GM23338 (cell line): ENCODE results near the gene SLC28A1. TPM values are rescaled to one million over a fixed set of nuclear protein-coding genes. Genes with fewer than 3 reads are reported as not detected.

ENCODE experiments used
- ATAC-seq: fragments of 200-7000 bp; cut with Tn5 transposase; 3 replicates; pipeline ENCODE4 v1.9.1; 2020
- DNase-seq: peaks from one replicate; pipeline ENCODE4 v3.0.0-alpha.2; 2015; ENCODE audit warnings: low spot score
- H2AFZ ChIP-seq: fragments of 200-600 bp; sonication (generic); 2 replicates; pipeline ENCODE4 v1.8.0; 2016; ENCODE audit warnings: antibody characterized with exemption, mild to moderate bottlenecking, moderate library complexity
- H3F3A ChIP-seq: fragments of 200-600 bp; sonication (generic); replicated peaks from 2 replicates; pipeline ENCODE4 v1.8.0; 2017; ENCODE audit warnings: antibody characterized with exemption, mixed run types, low read depth
- H3K27ac ChIP-seq: fragments of 200-600 bp; sonication (generic); 2 replicates; pipeline ENCODE4 v1.6.1; 2016; ENCODE audit warnings: low read depth
- H3K27me3 ChIP-seq: fragments of 200-600 bp; sonication (generic); 2 replicates; pipeline ENCODE4 v1.8.0; 2016; ENCODE audit warnings: mild to moderate bottlenecking, mixed run types, moderate library complexity; ENCODE audit not compliant: insufficient read depth
- H3K36me3 ChIP-seq: fragments of 200-600 bp; sonication (generic); 2 replicates; pipeline ENCODE4 v1.8.0; 2016; ENCODE audit warnings: mild to moderate bottlenecking; ENCODE audit not compliant: insufficient read depth
- H3K4me1 ChIP-seq: fragments of 200-600 bp; sonication (generic); 2 replicates; pipeline ENCODE4 v1.8.0; 2016; ENCODE audit warnings: mild to moderate bottlenecking, moderate library complexity; ENCODE audit not compliant: insufficient read depth
- H3K4me2 ChIP-seq: fragments of 200-600 bp; sonication (generic); 2 replicates; pipeline ENCODE4 v1.7.1; 2017; ENCODE audit warnings: mixed run types
- H3K4me3 ChIP-seq: fragments of 200-600 bp; sonication (generic); 2 replicates; pipeline ENCODE4 v1.6.1; 2016; ENCODE audit warnings: mixed run types
- H3K79me2 ChIP-seq: fragments of 200-600 bp; sonication (generic); replicated peaks from 2 replicates; pipeline ENCODE4 v1.8.0; 2017; ENCODE audit warnings: mild to moderate bottlenecking; ENCODE audit not compliant: insufficient read depth
- H3K9me2 ChIP-seq: fragments of 200-600 bp; sonication (generic); 2 replicates; pipeline ENCODE4 v1.8.0; 2017; ENCODE audit not compliant: insufficient read depth
- H4K20me1 ChIP-seq: fragments of 200-600 bp; sonication (generic); replicated peaks from 2 replicates; pipeline ENCODE4 v1.8.0; 2017; ENCODE audit warnings: mild to moderate bottlenecking; ENCODE audit not compliant: insufficient read depth
- H3K27ac Mint-ChIP-seq: 2 replicates; pipeline ENCODE4 v1.8.0; 2020; ENCODE audit warnings: inconsistent platforms, mild to moderate bottlenecking, moderate library complexity, mixed read lengths
- H3K27me3 Mint-ChIP-seq: 3 replicates; pipeline ENCODE4 v1.8.0; 2022; ENCODE audit warnings: low read depth, mild to moderate bottlenecking, moderate library complexity, mixed read lengths, inconsistent platforms; ENCODE audit not compliant: insufficient read depth, poor library complexity
- H3K36me3 Mint-ChIP-seq: 3 replicates; pipeline ENCODE4 v1.8.0; 2021; ENCODE audit warnings: low read depth, mild to moderate bottlenecking, inconsistent platforms, moderate library complexity, mixed read lengths
- H3K4me1 Mint-ChIP-seq: 3 replicates; pipeline ENCODE4 v1.8.0; 2020; ENCODE audit warnings: mild to moderate bottlenecking, inconsistent platforms, mixed read lengths
- H3K4me3 Mint-ChIP-seq: 3 replicates; pipeline ENCODE4 v1.8.0; 2021; ENCODE audit warnings: moderate library complexity, mild to moderate bottlenecking, inconsistent platforms, mixed read lengths
- H3K9me3 Mint-ChIP-seq: 3 replicates; pipeline ENCODE4 v1.8.0; 2020; ENCODE audit warnings: moderate library complexity, mild to moderate bottlenecking, inconsistent platforms, mixed read lengths
- CREB1 ChIP-seq: fragments of 250-450 bp; sonication (Bioruptor Pico); IDR thresholded peaks from 2 replicates; pipeline ENCODE4 v1.5.0; 2020; ENCODE audit warnings: low read depth, mild to moderate bottlenecking, moderate library complexity
- CTCF ChIP-seq, 2 experiments: fragments of 200-600 bp in 1 of 2; sonication (generic) in 1 of 2; conservative IDR thresholded peaks; 2 replicates each; pipeline versions ENCODE4 v1.5.1 to v1.6.1; 2016 to 2017; ENCODE audit warnings: antibody characterized with exemption in 2 of 2, low read depth in 2 of 2, mild to moderate bottlenecking in 2 of 2, moderate library complexity in 1 of 2
- ETS1 ChIP-seq: IDR thresholded peaks from 2 replicates; pipeline ENCODE4 v1.6.1; 2016; ENCODE audit warnings: antibody characterized with exemption
- EZH2 ChIP-seq: fragments of 200-600 bp; sonication (generic); IDR thresholded peaks from one replicate; pipeline ENCODE4 v1.8.0; 2017; ENCODE audit warnings: antibody characterized with exemption, mild to moderate bottlenecking, low read depth; ENCODE audit not compliant: unreplicated experiment
- EZH2phosphoT487 ChIP-seq: fragments of 200-600 bp; sonication (generic); IDR thresholded peaks from one replicate; pipeline ENCODE4 v1.8.1; 2018; ENCODE audit warnings: antibody characterized with exemption; ENCODE audit not compliant: unreplicated experiment
- JUNB ChIP-seq: IDR thresholded peaks from one replicate; pipeline ENCODE4 v1.6.1; 2016; ENCODE audit warnings: antibody characterized with exemption; ENCODE audit not compliant: unreplicated experiment
- NANOG ChIP-seq: IDR thresholded peaks from 2 replicates; pipeline ENCODE4 v1.6.1; 2016; ENCODE audit warnings: antibody characterized with exemption, borderline replicate concordance
- POLR2AphosphoS5 ChIP-seq: IDR thresholded peaks from 2 replicates; pipeline ENCODE4 v1.6.1; 2016; ENCODE audit warnings: antibody characterized with exemption, low read depth
- REST ChIP-seq: IDR thresholded peaks from one replicate; pipeline ENCODE4 v1.6.1; 2018; ENCODE audit warnings: antibody characterized with exemption; ENCODE audit not compliant: unreplicated experiment
- STAT1 ChIP-seq: IDR thresholded peaks from one replicate; pipeline ENCODE4 v1.6.1; 2016; ENCODE audit warnings: antibody characterized with exemption; ENCODE audit not compliant: unreplicated experiment
- ZNF114 ChIP-seq: fragments of 250-450 bp; sonication (Bioruptor Pico); IDR thresholded peaks from 2 replicates; pipeline ENCODE4 v1.5.0; 2020; ENCODE audit warnings: mild to moderate bottlenecking, moderate library complexity
- ZNF331 ChIP-seq: fragments of 250-450 bp; sonication (Bioruptor Pico); IDR thresholded peaks from 2 replicates; pipeline ENCODE4 v1.5.0; 2020; ENCODE audit warnings: low read depth, mild to moderate bottlenecking, moderate library complexity
- ZNF462 ChIP-seq: fragments of 250-450 bp; sonication (Bioruptor Pico); IDR thresholded peaks from 2 replicates; pipeline ENCODE4 v1.5.0; 2020; ENCODE audit warnings: mild to moderate bottlenecking, moderate library complexity
- polyA plus RNA-seq: library from polyadenylated mRNA; unstranded; fragments of >200 nt; fragmentation: Nextera tagmentation; extraction: Ambion mirVana; gene quantifications from 2 replicates; pipeline ENCODE4 v1.2.1, GENCODE V29; 2016
- total RNA-seq: library from RNA; depleted of rRNA; stranded (reverse); fragments of >200 nt; shearing (Covaris generic); gene quantifications from 2 replicates; pipeline ENCODE4 v1.2.3, GENCODE V29; 2014

The SLC28A1 gene
- total and polyA plus RNA-seq, 2 experiments from 2014 or later = not detected

- H3K9me2 ChIP-seq = no peaks in the 10 kb centered on the region
- Mint-ChIP-seq H3K9me3 (no peaks in the 10 kb centered on the region; the same call in 2 of the 3 replicates), H3K27me3 (peaks cover 48% of the 10 kb centered on the region), H3K36me3 (no peaks in the 10 kb centered on the region; the same call in 2 of the 3 replicates), H3K27ac (no peak overlapping the region), H3K4me1 (peaks cover 22% of the 10 kb centered on the region), H3K4me3 (peak overlapping the region; percentile 85)
- 0 out of 2 replicates have a peak, but pooled peaks cover 3% of the 10 kb centered on the region for H3F3A ChIP-seq
- peak overlapping the region; percentile 82 for H3K4me2 ChIP-seq
- ATAC-seq (peak; percentile 62), DNase-seq (peak; percentile 93)
- H3K4me3 ChIP-seq = peak overlapping the region; percentile 90
- peaks cover 13% of the 10 kb centered on the region for H4K20me1 ChIP-seq
- TF ChIP-seq ZNF331 (CRISPR knock-in tag) = no peak
- TF ChIP-seq NANOG = no peak
- no peak for TF ChIP-seq EZH2
- TF ChIP-seq ZNF462 (CRISPR knock-in tag) = no peak
- TF ChIP-seq CTCF (conservative IDR thresholded peaks at IDR 0.05; ENCODE audit: low read depth in 2 of 2) = no peak; a peak in 1 of 4 replicates
- TF ChIP-seq ZNF114 (CRISPR knock-in tag) = no peak
- peak; percentile 96 for TF ChIP-seq CREB1
- TF ChIP-seq JUNB = no peak
- TF ChIP-seq EZH2phosphoT487 = no peak
- peak; percentile 27; the same call in 1 of the 2 replicates for TF ChIP-seq ETS1
- TF ChIP-seq POLR2AphosphoS5 = no peak
- TF ChIP-seq STAT1 = no peak
- no peak for TF ChIP-seq REST
- no peaks in the 10 kb centered on the region for H3K36me3 ChIP-seq
- peaks cover 70% of the 10 kb centered on the region for H3K27me3 ChIP-seq
- H3K4me1 ChIP-seq = 0 out of 2 replicates have a peak, but pooled peaks cover 8% of the 10 kb centered on the region
- H3K27ac ChIP-seq = no peak overlapping the region
- H3K79me2 ChIP-seq = peaks cover 14% of the 10 kb centered on the region
- H2AFZ ChIP-seq = peak overlapping the region; percentile 86
Measured at GRCh38 chr15:84981054-84981710, 96.7 kb downstream of the SLC28A1 start.
